Keratinocyte (primary cell): ENCODE data around the gene KAT6B. TPM values are rescaled to one million over a fixed set of nuclear protein-coding genes. Genes with fewer than 3 reads are reported as not detected.

ENCODE experiments used
- DNase-seq: peaks from one replicate; pipeline ENCODE4 v3.0.0-alpha.2; 2011; ENCODE audit warnings: low read depth, missing footprints, low spot score
- FAIRE-seq: peaks from 2 replicates; lab custom pipeline; 2011; peaks lifted over from hg19 to GRCh38; lab: Jason Lieb, UNC
- H2AFZ ChIP-seq: 2 replicates; pipeline ENCODE4 v1.6.0; 2012; ENCODE audit warnings: low read length, control low read depth, inconsistent platforms; ENCODE audit not compliant: control insufficient read depth
- H3K27ac ChIP-seq: 2 replicates; pipeline ENCODE4 v1.5.1; 2011; ENCODE audit warnings: low read length; ENCODE audit not compliant: control insufficient read depth, insufficient read depth
- H3K27me3 ChIP-seq: 3 replicates; pipeline ENCODE4 v1.6.0; 2011; ENCODE audit warnings: low read length; ENCODE audit not compliant: control insufficient read depth, insufficient read depth; ENCODE audit errors: extremely low read depth
- H3K36me3 ChIP-seq, 2 experiments: 2 replicates in 1 of 2; 3 replicates in 1 of 2; pipeline ENCODE4 v1.5.1; 2011; ENCODE audit warnings: low read length in 2 of 2, mild to moderate bottlenecking in 1 of 2; ENCODE audit not compliant: control insufficient read depth in 2 of 2, insufficient read depth in 2 of 2; ENCODE audit errors: extremely low read depth in 1 of 2
- H3K4me1 ChIP-seq: 3 replicates; pipeline ENCODE4 v1.5.1; 2011; ENCODE audit warnings: low read length; ENCODE audit not compliant: control insufficient read depth, insufficient read depth; ENCODE audit errors: extremely low read depth
- H3K4me2 ChIP-seq: 3 replicates; pipeline ENCODE4 v1.6.0; 2011; ENCODE audit warnings: low read depth, low read length; ENCODE audit not compliant: control insufficient read depth, insufficient read depth; ENCODE audit errors: extremely low read depth
- H3K4me3 ChIP-seq, 3 experiments: fragments of 200-600 bp in 1 of 3; sonication (generic) in 1 of 3; 2 replicates in 2 of 3; 3 replicates in 1 of 3; pipeline ENCODE4 v1.5.1; 2011 to 2016; ENCODE audit warnings: low read length in 3 of 3, mild to moderate bottlenecking in 3 of 3, control low read depth in 2 of 3, inconsistent platforms in 1 of 3, low read depth in 1 of 3, mixed read lengths in 1 of 3, mixed run types in 1 of 3, moderate library complexity in 1 of 3; ENCODE audit not compliant: control insufficient read depth in 2 of 3, insufficient read depth in 2 of 3; ENCODE audit errors: extremely low read depth in 1 of 3
- H3K79me2 ChIP-seq: 2 replicates; pipeline ENCODE4 v1.6.0; 2012; ENCODE audit warnings: low read length; ENCODE audit not compliant: control insufficient read depth, insufficient read depth
- H3K9ac ChIP-seq: 3 replicates; pipeline ENCODE4 v1.6.0; 2011; ENCODE audit warnings: low read length; ENCODE audit not compliant: control insufficient read depth, insufficient read depth; ENCODE audit errors: extremely low read depth
- H3K9me1 ChIP-seq: 3 replicates; pipeline ENCODE4 v1.6.0; 2011; ENCODE audit warnings: low read length; ENCODE audit not compliant: control insufficient read depth, insufficient read depth; ENCODE audit errors: extremely low read depth
- H3K9me3 ChIP-seq: 2 replicates; pipeline ENCODE4 v1.5.1; 2012; ENCODE audit warnings: low read depth, low read length; ENCODE audit not compliant: control insufficient read depth
- H4K20me1 ChIP-seq: 3 replicates; pipeline ENCODE4 v1.6.0; 2011; ENCODE audit warnings: low read length; ENCODE audit not compliant: control insufficient read depth, insufficient read depth; ENCODE audit errors: extremely low read depth
- CTCF ChIP-seq, 3 experiments: IDR thresholded peaks in 1 of 3; conservative IDR thresholded peaks in 1 of 3; optimal IDR thresholded peaks in 1 of 3; 2 replicates in 2 of 3; 3 replicates in 1 of 3; pipeline versions ENCODE3 to v1.5.1; 2011; ENCODE audit warnings: low read length in 3 of 3, mild to moderate bottlenecking in 3 of 3, moderate library complexity in 2 of 3, control low read depth in 1 of 3, inconsistent platforms in 1 of 3; ENCODE audit not compliant: insufficient read depth in 2 of 3; ENCODE audit errors: extremely low read depth in 1 of 3
- EZH2 ChIP-seq: IDR thresholded peaks from one replicate; pipeline ENCODE4 v1.6.1; 2012; ENCODE audit warnings: inconsistent platforms, mild to moderate bottlenecking, low read length, moderate library complexity
- dilution Hi-C: fragments of 300-500 bp; cut with MboI; formaldehyde crosslinking; loops from one replicate; pipeline ENCODE4 v1.7.0; 2020; ENCODE audit warnings: low sequenced_read_pairs; ENCODE audit not compliant: extremely low pct_ligation_motif_present
- polyA plus RNA-seq, 5 experiments: library from polyadenylated mRNA; depleted of rRNA in 3 of 5; stranded (reverse) in 3 of 5; stranded (forward) in 1 of 5; unstranded in 1 of 5; fragments of >200 nt; gene quantifications; 1 replicate in 1 of 5; 2 replicates in 3 of 5; 3 replicates in 1 of 5; pipeline versions ENCODE4 v1.2.1 to v1.2.3, GENCODE V29; 2011 to 2012; ENCODE audit warnings: missing spikeins in 2 of 5, low read depth in 1 of 5, low replicate concordance in 1 of 5

Gene KAT6B
- polyA plus RNA-seq, 1 donor (not counting 4 experiments of a cell fraction or from before 2014, with no cell fraction given), result 2.9 TPM

- no peaks in the 10 kb centered on the region for H3K79me2 ChIP-seq
- H2AFZ ChIP-seq, result no peak overlapping the region
- H3K4me2 ChIP-seq, result no peak overlapping the region
- no peak for TF ChIP-seq EZH2
- no peak for TF ChIP-seq CTCF (optimal IDR thresholded peaks at IDR 0.05 in 1 of 3, IDR thresholded peaks at IDR 0.05 in 1 of 3, conservative IDR thresholded peaks at IDR 0.05 in 1 of 3; ENCODE audit: extremely low read depth in 1 of 3, insufficient read depth in 2 of 3, low read length in 3 of 3)
- H3K36me3 ChIP-seq, result no peaks in the 10 kb centered on the region
- no peak overlapping the region for H3K27ac ChIP-seq
- no peaks in the 10 kb centered on the region for H3K4me1 ChIP-seq
- H3K9ac ChIP-seq, result no peak overlapping the region
- H3K4me3 ChIP-seq, result no peak overlapping the region
- FAIRE-seq (no peak), DNase-seq (no peak)
- H3K9me1 ChIP-seq, result no peaks in the 10 kb centered on the region
- dilution Hi-C loops, result no loop called here
- H3K27me3 ChIP-seq, result no peaks in the 10 kb centered on the region
- H4K20me1 ChIP-seq, result no peaks in the 10 kb centered on the region
- no peaks in the 10 kb centered on the region for H3K9me3 ChIP-seq
These were observed 55.0 kb downstream of the KAT6B start for GRCh38 chr10:74881253-74881884.

GRCh38 chr10:74882427-74882826, 56.0 kb downstream of the KAT6B start:
- H3K4me2 ChIP-seq, result no peak overlapping the region
- H3K36me3 ChIP-seq, result no peaks in the 10 kb centered on the region
- no peaks in the 10 kb centered on the region for H4K20me1 ChIP-seq
- no peaks in the 10 kb centered on the region for H3K4me1 ChIP-seq
- no peak overlapping the region for H3K27ac ChIP-seq
- no peak overlapping the region for H3K4me3 ChIP-seq
- no peaks in the 10 kb centered on the region for H3K27me3 ChIP-seq
- TF ChIP-seq EZH2 (no peak), CTCF (optimal IDR thresholded peaks at IDR 0.05 in 1 of 3, IDR thresholded peaks at IDR 0.05 in 1 of 3, conservative IDR thresholded peaks at IDR 0.05 in 1 of 3; ENCODE audit: extremely low read depth in 1 of 3, insufficient read depth in 2 of 3, low read length in 3 of 3) (no peak)
- H2AFZ ChIP-seq, result no peak overlapping the region
- DNase-seq (no peak), FAIRE-seq (no peak)
- no peaks in the 10 kb centered on the region for H3K9me3 ChIP-seq
- no peaks in the 10 kb centered on the region for H3K9me1 ChIP-seq
- no peak overlapping the region for H3K9ac ChIP-seq
- H3K79me2 ChIP-seq, result no peaks in the 10 kb centered on the region
- dilution Hi-C loops, result no loop called here
